ENCODE data around the gene WRNIP1. TPM values are rescaled to one million over a fixed set of nuclear protein-coding genes. Genes with fewer than 3 reads are reported as not detected.

Gene WRNIP1
- total RNA-seq, 2 experiments from 2014 or later, result 36.1 to 36.6 TPM

- Mint-ChIP-seq H3K36me3 (ENCODE audit: low read depth) (no peaks in the 10 kb centered on the region), H3K4me3 (no peak overlapping the region), H3K9me3 (no peaks in the 10 kb centered on the region), H3K27ac (no peak overlapping the region), H3K4me1 (ENCODE audit: low read depth) (peaks cover 5% of the 10 kb centered on the region), H3K27me3 (peaks cover 2% of the 10 kb centered on the region)
- ChIA-PET CTCF (interaction anchor here (1.5 to 11.1 kb wide), 3 partner anchors 13 to 286 kb away, joined by 3 to 224 read pairs (median 45); partner anchors contain the start of gene MYLK4), POLR2A (no interaction called here)
- TF ChIP-seq CTCF (IDR thresholded peaks at IDR 0.05), result no peak
- ATAC-seq, result peak; percentile 81
- intact Hi-C loops (cut with micrococcal nuclease), result no loop called here
- peak; percentile 57 for DNase-seq
These were observed 25.9 kb upstream of the WRNIP1 start for GRCh38 chr6:2739335-2739734.

GRCh38 chr6:2740581-2740980 lies 24.6 kb upstream of the WRNIP1 start:
- no peaks in the 10 kb centered on the region for H3K36me3 Mint-ChIP-seq (ENCODE audit: low read depth)
- no peak overlapping the region for H3K27ac Mint-ChIP-seq
- CTCF ChIA-PET, result interaction anchor here (4.9 to 11.1 kb wide), 2 partner anchors 12 to 21 kb away, joined by 45 to 224 read pairs; partner anchors contain the start of gene MYLK4
- POLR2A ChIA-PET, result no interaction called here
- H3K4me3 Mint-ChIP-seq, result no peak overlapping the region
- H3K4me1 Mint-ChIP-seq (ENCODE audit: low read depth), result peaks cover 5% of the 10 kb centered on the region
- intact Hi-C loops (cut with micrococcal nuclease), result no loop called here
- no peak for TF ChIP-seq CTCF (IDR thresholded peaks at IDR 0.05)
- no peak for DNase-seq
- H3K9me3 Mint-ChIP-seq, result no peaks in the 10 kb centered on the region
- no peak for ATAC-seq
- peaks cover under 1% of the 10 kb centered on the region for H3K27me3 Mint-ChIP-seq

- Mint-ChIP-seq H3K36me3 (ENCODE audit: low read depth) (no peaks in the 10 kb centered on the region), H3K27ac (no peak overlapping the region), H3K9me3 (no peaks in the 10 kb centered on the region), H3K4me1 (ENCODE audit: low read depth) (peaks cover 5% of the 10 kb centered on the region), H3K4me3 (no peak overlapping the region), H3K27me3 (no peaks in the 10 kb centered on the region)
- DNase-seq (no peak), ATAC-seq (no peak)
- ChIA-PET POLR2A (no interaction called here), CTCF (interaction anchor here (11.1 kb wide), 1 partner anchor 11 kb away, joined by 224 read pairs; the partner anchor contains the start of gene MYLK4)
- TF ChIP-seq CTCF (IDR thresholded peaks at IDR 0.05), result no peak
- intact Hi-C loops (cut with micrococcal nuclease), result no loop called here
These were observed 23.4 kb upstream of the WRNIP1 start for GRCh38 chr6:2741756-2742155.

GRCh38 chr6:2743280-2744208 lies 21.6 kb upstream of the WRNIP1 start:
- H3K27ac Mint-ChIP-seq, result no peak overlapping the region
- no peaks in the 10 kb centered on the region for H3K36me3 Mint-ChIP-seq (ENCODE audit: low read depth)
- TF ChIP-seq CTCF (IDR thresholded peaks at IDR 0.05), result no peak
- H3K4me3 Mint-ChIP-seq, result no peak overlapping the region
- no peaks in the 10 kb centered on the region for H3K4me1 Mint-ChIP-seq (ENCODE audit: low read depth)
- intact Hi-C loops (cut with micrococcal nuclease), result no loop called here
- H3K9me3 Mint-ChIP-seq, result no peaks in the 10 kb centered on the region
- CTCF ChIA-PET, result interaction anchor here (0.9 kb wide), 1 partner anchor 11 kb away, joined by 4 read pairs; no protein-coding TSS in a partner anchor
- POLR2A ChIA-PET, result no interaction called here
- DNase-seq (no peak), ATAC-seq (no peak)
- H3K27me3 Mint-ChIP-seq, result no peaks in the 10 kb centered on the region

GRCh38 chr6:2744209-2744771 lies 20.9 kb upstream of the WRNIP1 start:
- H3K27me3 Mint-ChIP-seq, result no peaks in the 10 kb centered on the region
- no peak overlapping the region for H3K4me3 Mint-ChIP-seq
- TF ChIP-seq CTCF (IDR thresholded peaks at IDR 0.05), result no peak
- H3K9me3 Mint-ChIP-seq, result no peaks in the 10 kb centered on the region
- H3K27ac Mint-ChIP-seq, result no peak overlapping the region
- ChIA-PET POLR2A (no interaction called here), CTCF (no interaction called here)
- no peak for ATAC-seq
- H3K36me3 Mint-ChIP-seq (ENCODE audit: low read depth), result no peaks in the 10 kb centered on the region
- DNase-seq, result no peak
- intact Hi-C loops (cut with micrococcal nuclease), result no loop called here
- no peaks in the 10 kb centered on the region for H3K4me1 Mint-ChIP-seq (ENCODE audit: low read depth)
